Forelimb muscle (tissue), 1 donor: ENCODE results near the gene SELE. TPM values are rescaled to one million over a fixed set of nuclear protein-coding genes. Genes with fewer than 3 reads are reported as not detected.
"Not testable (repeated sequence)": the region's sequence is repeated elsewhere in the genome, so short reads cannot be mapped to it uniquely, and the experiment has no call there.

Experiments
- DNase-seq: peaks from one replicate; pipeline ENCODE4 v3.0.0-alpha.2; 2013; ENCODE audit warnings: low read depth
- polyA plus RNA-seq: library from polyadenylated mRNA; unstranded; fragments of 120-200 nt; gene quantifications from one replicate; pipeline ENCODE4 v1.2.1, GENCODE V29; 2013; ENCODE audit not compliant: insufficient read length

SELE gene
- polyA plus RNA-seq, 1 donor, result 1.1 TPM

- no peak for DNase-seq
Measured at GRCh38 chr1:169724168-169724567, 9.7 kb downstream of the SELE start.

- DNase-seq, result no peak
Measured at GRCh38 chr1:169723763-169724162, 10.1 kb downstream of the SELE start.

- DNase-seq, result no peak
Measured at GRCh38 chr1:169722779-169723178, 11.1 kb downstream of the SELE start.

GRCh38 chr1:169715100-169715499 lies 18.8 kb downstream of the SELE start:
- DNase-seq, result not testable (repeated sequence)

DNA sequence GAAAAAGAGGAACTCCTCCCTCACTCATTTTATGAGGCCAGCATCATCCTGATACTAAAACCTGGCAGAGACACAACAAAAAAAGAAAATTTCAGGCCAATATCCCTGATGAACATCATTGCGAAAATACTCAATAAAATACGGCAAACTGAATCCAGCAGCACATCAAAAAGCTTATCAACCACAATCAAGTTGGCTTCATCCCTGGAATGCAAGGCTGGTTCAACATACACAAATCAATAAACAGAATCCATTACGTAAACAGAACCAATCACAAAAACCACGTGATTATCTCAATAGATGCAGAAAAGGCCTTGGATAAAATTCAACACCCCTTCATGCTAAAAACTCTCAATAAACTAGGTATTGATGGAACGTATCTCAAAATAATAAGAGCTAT lies 20.8 kb downstream of the SELE start:
- DNase-seq, result not testable (repeated sequence)

DNA sequence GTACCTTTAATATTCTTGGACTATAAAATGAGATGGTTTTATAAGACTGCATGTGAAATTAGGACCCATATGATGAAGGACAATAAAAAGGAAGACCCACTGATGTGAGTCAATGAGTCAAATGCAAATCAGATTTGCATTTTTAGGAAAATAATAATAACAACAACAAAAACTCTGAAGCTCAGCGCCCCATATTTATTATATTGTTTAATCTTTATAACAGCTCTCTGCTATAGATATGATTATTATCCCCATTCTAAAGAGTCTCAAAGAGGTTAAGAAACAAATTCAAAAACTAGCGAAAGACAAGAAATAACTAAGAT lies 21.6 kb downstream of the SELE start:
- DNase-seq, result no peak

- DNase-seq, result peak; percentile 26
Measured at GRCh38 chr1:169711469-169712308, 22.2 kb downstream of the SELE start, which contains the start of gene SELL. Gene SELL, minus strand, starts transcription at chr1:169711620. Its CDS starts 122 bp downstream, at chr1:169711498.

DNA sequence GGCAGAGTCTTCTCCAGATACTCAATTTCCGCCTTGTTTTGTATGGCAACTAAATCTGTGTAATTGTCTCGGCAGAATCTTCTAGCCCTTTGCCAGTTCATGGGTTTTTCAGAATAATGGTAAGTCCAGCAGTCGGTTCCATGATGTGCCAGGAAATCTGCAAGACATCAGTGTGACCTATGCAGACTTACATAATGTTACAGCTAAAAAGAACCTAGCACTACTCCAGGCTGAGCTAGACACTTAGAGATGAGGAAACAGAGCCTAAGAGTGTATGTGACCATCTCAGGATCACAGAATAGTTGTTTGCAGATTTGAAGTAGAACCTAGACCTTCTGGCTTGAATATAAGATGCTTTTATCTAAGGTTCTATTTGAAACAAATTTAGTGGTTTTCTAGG lies 25.2 kb downstream of the SELE start:
- no peak for DNase-seq

GRCh38 chr1:169707912-169708604 lies 25.8 kb downstream of the SELE start:
- no peak for DNase-seq

- no peak for DNase-seq
Measured at GRCh38 chr1:169704797-169705196, 29.1 kb downstream of the SELE start.

DNA sequence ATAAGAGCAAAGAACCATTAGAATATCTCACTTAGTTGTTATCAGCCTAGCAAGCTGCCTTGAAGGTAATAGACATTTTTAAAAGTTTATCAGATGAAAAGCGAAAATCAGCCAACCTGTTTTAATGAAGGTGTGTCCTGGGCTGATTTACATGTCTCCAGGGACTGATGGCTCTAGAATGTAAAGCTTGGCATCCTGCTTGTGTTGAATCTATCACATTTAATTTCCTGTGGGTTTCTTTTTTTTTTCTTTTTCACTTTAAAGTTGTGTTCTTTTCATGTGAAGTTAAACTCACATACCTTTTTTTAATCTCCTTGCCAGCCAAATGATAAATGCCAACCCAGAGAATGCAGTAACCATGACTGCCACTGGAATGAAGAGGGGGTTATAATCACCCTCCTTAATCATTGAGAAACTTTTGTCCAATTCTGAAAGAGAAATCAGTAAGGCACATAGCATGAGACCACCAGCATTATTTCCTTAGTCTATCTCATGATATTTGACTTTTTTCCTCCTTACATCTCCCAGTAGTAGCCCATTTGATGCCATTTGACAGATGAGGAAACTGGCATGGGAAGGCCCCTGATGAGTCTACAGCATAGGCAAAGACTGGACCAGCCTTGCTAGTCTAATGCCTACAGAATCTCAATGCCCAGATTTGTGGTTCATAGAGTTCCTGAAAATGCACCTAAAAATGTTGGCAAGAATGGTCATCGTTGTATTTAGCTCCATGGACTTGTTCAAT lies 32.4 kb downstream of the SELE start:
- no peak for DNase-seq

DNA sequence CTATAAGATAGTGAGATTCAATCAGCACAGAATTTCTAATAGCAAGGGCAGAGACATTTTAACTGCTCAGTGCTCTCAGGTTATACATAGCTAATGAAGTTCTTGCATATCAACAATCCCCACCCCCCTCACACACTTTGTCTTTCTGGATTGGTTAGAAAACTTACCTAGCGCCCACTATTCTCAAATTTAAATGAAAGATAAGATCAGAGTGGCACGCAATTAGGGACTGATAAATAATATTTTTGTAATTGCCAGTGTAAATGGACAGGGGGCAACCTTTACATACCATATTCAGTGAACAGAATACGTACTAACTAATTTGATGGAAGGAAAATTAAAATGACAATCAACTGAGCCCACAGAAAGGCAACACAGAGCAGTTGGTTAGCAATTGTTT lies 34.2 kb downstream of the SELE start:
- DNase-seq, result no peak

GRCh38 chr1:169698976-169699375 lies 34.9 kb downstream of the SELE start:
- DNase-seq, result no peak

GRCh38 chr1:169697755-169698154 lies 36.1 kb downstream of the SELE start:
- no peak for DNase-seq

DNA sequence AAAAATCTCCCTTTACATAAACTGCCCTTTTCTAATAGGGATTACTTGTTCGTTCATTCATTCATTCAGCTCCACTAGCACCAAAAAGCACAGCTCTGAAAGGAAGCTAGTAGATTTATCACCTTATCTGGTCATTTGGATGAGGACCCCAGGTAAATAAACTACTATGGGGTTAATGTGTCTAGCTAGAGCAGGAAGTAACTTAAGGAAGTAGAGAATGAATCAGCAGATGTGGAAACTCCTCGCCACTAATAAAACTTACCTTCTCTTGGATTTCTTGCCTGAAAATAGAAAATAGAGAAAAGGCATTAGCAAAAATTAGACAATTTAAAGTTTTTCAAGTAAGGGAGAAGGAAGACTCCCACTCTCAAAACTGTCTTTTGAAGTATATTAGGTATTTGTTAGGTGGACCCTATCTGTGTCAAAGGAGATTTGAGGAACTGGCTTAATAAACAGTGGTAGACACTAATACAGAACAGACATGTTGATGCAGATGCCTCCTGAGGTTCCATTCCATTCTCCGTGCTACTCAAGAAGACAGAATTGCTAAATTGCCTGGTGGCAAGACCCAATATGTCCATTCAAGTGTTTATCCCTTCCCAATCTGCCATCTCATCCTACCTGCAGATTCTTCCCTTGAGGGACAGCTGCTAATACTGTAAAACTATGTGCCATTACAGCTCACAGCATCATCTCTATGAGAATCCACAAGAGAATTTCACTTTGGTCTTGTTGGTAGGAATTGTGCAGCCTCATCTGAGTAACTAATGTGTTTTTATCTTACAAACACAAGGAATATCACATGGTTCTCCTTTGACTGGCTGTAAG lies 37.4 kb downstream of the SELE start:
- DNase-seq, result no peak

- DNase-seq, result no peak
Measured at GRCh38 chr1:169694304-169695075, 39.4 kb downstream of the SELE start.

DNA sequence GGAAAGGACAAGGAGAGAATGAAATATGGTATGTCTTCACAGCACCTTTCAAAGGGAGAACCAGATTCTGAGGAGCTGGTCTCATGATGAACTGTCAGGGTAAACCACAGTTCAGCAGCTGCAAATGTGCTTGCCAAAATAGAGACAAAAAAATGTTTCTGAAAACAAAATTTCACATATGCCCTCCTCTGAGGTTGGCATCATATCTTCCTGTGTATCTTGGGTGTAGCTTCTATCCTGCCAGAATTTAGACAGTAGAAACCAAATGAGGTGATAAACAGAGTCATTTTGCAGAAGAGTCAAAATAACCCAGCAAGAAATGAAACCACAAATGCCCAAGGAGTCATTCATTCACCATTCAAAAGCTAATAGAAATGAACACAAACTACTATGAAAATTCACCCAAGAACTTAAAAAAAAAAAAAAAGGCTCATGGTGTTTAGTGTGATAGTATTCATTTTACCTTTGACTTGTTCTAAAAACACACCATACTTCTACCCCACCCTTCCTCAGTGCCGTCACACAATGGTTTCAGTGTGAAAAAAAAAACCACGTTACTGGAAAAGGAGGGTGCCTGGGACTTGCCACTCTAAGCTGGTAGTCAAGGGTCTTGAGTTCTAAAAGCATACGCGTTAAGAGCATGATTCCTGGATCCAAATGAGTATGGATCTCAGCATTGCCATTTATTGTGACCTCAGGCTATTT lies 41.0 kb downstream of the SELE start:
- DNase-seq, result no peak

GRCh38 chr1:169690489-169690888 lies 43.4 kb downstream of the SELE start:
- DNase-seq, result no peak

DNA sequence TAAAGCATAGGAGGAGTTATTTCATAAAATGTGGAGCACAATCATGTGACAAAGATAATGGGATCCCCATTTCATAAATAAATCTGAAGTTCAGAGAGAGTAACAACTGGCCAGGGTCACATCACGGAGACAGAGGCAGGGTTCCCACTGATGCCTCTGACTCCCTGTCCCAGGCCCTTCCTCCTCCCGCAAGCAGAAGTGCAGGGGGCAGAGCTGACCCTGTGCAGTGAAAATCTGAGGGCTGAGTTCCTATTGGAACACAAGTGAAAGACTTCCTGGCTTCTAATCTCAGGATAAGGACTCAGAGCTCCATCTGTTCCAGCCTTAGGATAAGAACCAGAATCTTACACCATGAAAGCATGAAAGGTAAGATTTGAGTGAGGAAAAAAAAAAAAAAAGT lies 44.5 kb downstream of the SELE start:
- no peak for DNase-seq

DNA sequence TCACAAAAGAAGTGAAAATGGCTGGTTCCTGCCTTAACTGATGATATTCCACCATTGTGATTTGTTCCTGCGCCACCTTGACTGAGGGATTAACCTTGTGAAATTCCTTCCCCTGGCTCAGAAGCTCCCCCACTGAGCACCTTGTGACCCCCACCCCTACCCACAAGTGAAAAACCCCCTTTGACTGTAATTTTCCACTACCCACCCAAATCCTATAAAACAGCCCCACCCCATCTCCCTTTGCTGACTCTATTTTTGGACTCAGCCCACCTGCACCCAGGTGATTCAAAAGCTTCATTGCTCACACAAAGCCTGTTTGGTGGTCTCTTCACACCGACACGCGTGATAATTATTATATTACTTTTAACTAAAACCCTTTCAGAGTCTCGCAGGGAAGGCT lies 45.5 kb downstream of the SELE start:
- not testable (repeated sequence) for DNase-seq
